OCI-LY3 (cell line): ENCODE results near the gene IL13RA1.

Experiments
- CTCF ChIP-seq: fragments of 200-600, 300-600 bp; sonication (generic); IDR thresholded peaks from 2 replicates; pipeline ENCODE4 v1.5.1; 2014; ENCODE audit warnings: antibody characterized with exemption, low read length, low read depth
- EZH2phosphoT487 ChIP-seq: fragments of 200-600 bp; shearing (Covaris generic); IDR thresholded peaks from 2 replicates; pipeline ENCODE4 v1.6.1; 2018; ENCODE audit warnings: antibody characterized with exemption, mixed run types, low read depth

- TF ChIP-seq CTCF (no peak), EZH2phosphoT487 (no peak)
Measured at GRCh38 chrX:118756101-118756500, 28.7 kb downstream of the IL13RA1 start.
